Brain microvascular endothelial cell (primary cell): ENCODE data around the gene PTPRT.

ENCODE experiments used
- DNase-seq: peaks from one replicate; pipeline ENCODE4 v3.0.0-alpha.2; 2020
- H3K27ac ChIP-seq: fragments of 250-450 bp; sonication (Bioruptor Pico); 2 replicates; pipeline ENCODE4 v1.5.1; 2020; ENCODE audit warnings: mild to moderate bottlenecking, moderate library complexity
- H3K27me3 ChIP-seq: fragments of 250-450 bp; sonication (Bioruptor Pico); replicated peaks from 2 replicates; pipeline ENCODE4 v1.5.1; 2020; ENCODE audit warnings: mild to moderate bottlenecking
- H3K36me3 ChIP-seq: fragments of 250-450 bp; sonication (Bioruptor Pico); replicated peaks from 2 replicates; pipeline ENCODE4 v1.5.1; 2020; ENCODE audit warnings: mild to moderate bottlenecking
- H3K4me3 ChIP-seq: 2 replicates; pipeline ENCODE4 v1.5.1; 2011; ENCODE audit warnings: low read depth, mild to moderate bottlenecking, control low read depth, low read length, moderate library complexity
- CTCF ChIP-seq: IDR thresholded peaks from 2 replicates; pipeline ENCODE4 v1.5.1; 2011; ENCODE audit warnings: low read depth, mild to moderate bottlenecking, moderate library complexity, low read length, control low read depth, inconsistent platforms; ENCODE audit errors: missing control alignments
- in situ Hi-C: cut with HindIII; loops from 2 replicates; pipeline ENCODE4 v1.10.0; 2017; ENCODE audit warnings: low sequenced_read_pairs, low pct_ligation_motif_present

PTPRT gene

GRCh38 chr20:42634156-42634555 lies 555.5 kb downstream of the PTPRT start:
- Histone ChIP-seq H3K36me3 (no peaks in the 10 kb centered on the region), H3K27ac (no peak overlapping the region), H3K27me3 (no peaks in the 10 kb centered on the region), H3K4me3 (no peak overlapping the region)
- no peak for TF ChIP-seq CTCF
- in situ Hi-C loops: no loop called here
- DNase-seq: no peak

GRCh38 chr20:42628683-42629082 lies 561.0 kb downstream of the PTPRT start:
- Histone ChIP-seq H3K4me3 (no peak overlapping the region), H3K27ac (no peak overlapping the region), H3K27me3 (no peaks in the 10 kb centered on the region), H3K36me3 (no peaks in the 10 kb centered on the region)
- in situ Hi-C loops: no loop called here
- no peak for TF ChIP-seq CTCF
- DNase-seq: no peak

- no peaks in the 10 kb centered on the region for H3K27me3 ChIP-seq
- in situ Hi-C loops: no loop called here
- no peak overlapping the region for H3K4me3 ChIP-seq
- no peak for DNase-seq
- TF ChIP-seq CTCF: no peak
- H3K27ac ChIP-seq: no peak overlapping the region
- no peaks in the 10 kb centered on the region for H3K36me3 ChIP-seq
These were observed 576.6 kb downstream of the PTPRT start for GRCh38 chr20:42613076-42613475.

GRCh38 chr20:42611889-42612837 lies 577.5 kb downstream of the PTPRT start:
- no peak for DNase-seq
- in situ Hi-C loops: no loop called here
- Histone ChIP-seq H3K36me3 (no peaks in the 10 kb centered on the region), H3K4me3 (no peak overlapping the region), H3K27me3 (no peaks in the 10 kb centered on the region), H3K27ac (no peak overlapping the region)
- TF ChIP-seq CTCF: no peak

GRCh38 chr20:42611423-42611822 lies 578.3 kb downstream of the PTPRT start:
- DNase-seq: no peak
- Histone ChIP-seq H3K36me3 (no peaks in the 10 kb centered on the region), H3K27me3 (no peaks in the 10 kb centered on the region), H3K27ac (no peak overlapping the region), H3K4me3 (no peak overlapping the region)
- TF ChIP-seq CTCF: no peak
- in situ Hi-C loops: no loop called here
